Activated CD8-positive, alpha-beta memory T cell treated with anti-CD3 and anti-CD28 coated beads for 4 hours (primary cell): ENCODE data around the gene ZSCAN1.

ENCODE experiments used
- DNase-seq, 2 donors: peaks; one replicate each; pipeline ENCODE4 v3.0.0-alpha.2; 2020; ENCODE audit warnings: low read depth in 2 of 2

ZSCAN1 gene

GRCh38 chr19:58084596-58085347 lies 50.9 kb downstream of the ZSCAN1 start:
- DNase-seq = no peak

- no peak for DNase-seq
These were observed 51.6 kb downstream of the ZSCAN1 start for GRCh38 chr19:58085348-58085875.

GRCh38 chr19:58086825-58087710 lies 53.2 kb downstream of the ZSCAN1 start:
- no peak for DNase-seq

GRCh38 chr19:58088521-58089052 lies 54.8 kb downstream of the ZSCAN1 start:
- no peak for DNase-seq

GRCh38 chr19:58089846-58090245 lies 56.0 kb downstream of the ZSCAN1 start:
- DNase-seq = no peak

- DNase-seq = no peak
These were observed 57.6 kb downstream of the ZSCAN1 start for GRCh38 chr19:58091251-58091995.

GRCh38 chr19:58093071-58093470 lies 59.2 kb downstream of the ZSCAN1 start:
- no peak for DNase-seq

- DNase-seq = no peak
These were observed 61.5 kb downstream of the ZSCAN1 start for GRCh38 chr19:58095328-58095727.

- no peak for DNase-seq
These were observed 63.1 kb downstream of the ZSCAN1 start for GRCh38 chr19:58096884-58097283.

GRCh38 chr19:58097349-58097748 lies 63.5 kb downstream of the ZSCAN1 start:
- DNase-seq = no peak

GRCh38 chr19:58097781-58098681 lies 64.2 kb downstream of the ZSCAN1 start, which contains the start of gene ZSCAN18:
TSS of gene ZSCAN18 (minus strand) at chr19:58098231. CDS start at chr19:58090267, 7,964 bp downstream.
- DNase-seq = peak; percentile 94 to 95

- no peak for DNase-seq
These were observed 64.8 kb downstream of the ZSCAN1 start for GRCh38 chr19:58098682-58098998.
